Skeletal muscle satellite cell (primary cell): ENCODE data around the gene CORT.
"Not testable (repeated sequence)": the region's sequence is repeated elsewhere in the genome, so short reads cannot be mapped to it uniquely, and the experiment has no call there.

Source experiments
- H3K27me3 ChIP-seq: 2 replicates; pipeline ENCODE4 v1.7.0; 2013; ENCODE audit warnings: low read length; ENCODE audit not compliant: control insufficient read depth, insufficient read depth
- H3K36me3 ChIP-seq: 2 replicates; pipeline ENCODE4 v1.7.0; 2013; ENCODE audit warnings: mild to moderate bottlenecking, control low read depth, low read length; ENCODE audit not compliant: insufficient read depth
- H3K4me1 ChIP-seq: 2 replicates; pipeline ENCODE4 v1.7.0; 2013; ENCODE audit warnings: low read length; ENCODE audit not compliant: control insufficient read depth, insufficient read depth
- H3K4me2 ChIP-seq: 2 replicates; pipeline ENCODE4 v1.7.0; 2013; ENCODE audit warnings: mild to moderate bottlenecking, low read length
- H3K4me3 ChIP-seq: 2 replicates; pipeline ENCODE4 v1.7.0; 2013; ENCODE audit warnings: low read length
- H3K9ac ChIP-seq: 2 replicates; pipeline ENCODE4 v1.7.0; 2013; ENCODE audit warnings: mild to moderate bottlenecking, low read depth, low read length, moderate library complexity
- H3K9me3 ChIP-seq: replicated peaks from 2 replicates; pipeline ENCODE4 v1.7.0; 2013; ENCODE audit warnings: mild to moderate bottlenecking, control low read depth, low read length

Gene CORT

DNA sequence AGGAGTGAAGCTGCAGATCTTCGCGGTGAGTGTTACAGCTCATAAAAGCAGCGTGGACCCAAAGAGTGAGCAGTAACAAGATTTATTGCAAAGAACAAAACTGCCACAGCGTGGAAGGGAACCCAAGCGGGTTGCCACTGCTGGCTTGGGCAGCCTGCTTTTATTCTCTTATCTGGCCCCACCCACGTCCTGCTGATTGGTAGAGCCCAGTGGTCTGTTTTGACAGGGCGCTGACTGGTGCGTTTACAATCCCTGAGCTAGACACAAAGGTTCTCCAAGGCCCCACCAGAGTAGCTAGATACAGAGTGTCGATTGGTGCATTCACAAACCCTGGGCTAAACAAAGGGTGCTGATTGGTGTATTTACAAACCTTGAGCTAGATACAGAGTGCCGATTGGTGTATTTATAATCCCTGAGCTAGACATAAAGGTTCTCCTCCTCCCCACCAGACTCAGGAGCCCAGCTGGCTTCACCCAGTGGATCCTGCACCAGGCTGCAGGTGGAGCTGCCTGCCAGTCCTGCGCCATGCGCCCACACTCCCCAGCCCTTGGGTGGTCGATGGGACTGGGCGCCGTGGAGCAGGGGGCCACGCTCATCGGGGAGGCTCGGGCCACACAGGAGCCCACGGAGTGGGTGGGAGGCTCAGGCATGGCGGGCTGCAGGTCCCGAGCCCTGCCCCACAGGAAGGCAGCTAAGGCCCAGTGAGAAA is 23.9 kb upstream of the CORT start:
- H3K36me3 ChIP-seq, result peaks cover 10% of the 10 kb centered on the region
- not testable (repeated sequence) for H3K4me3 ChIP-seq, H3K4me1 ChIP-seq, H3K9me3 ChIP-seq, H3K9ac ChIP-seq, H3K27me3 ChIP-seq, H3K4me2 ChIP-seq

GRCh38 chr1:10426535-10426848 is 23.3 kb upstream of the CORT start:
- not testable (repeated sequence) for H3K4me3 ChIP-seq, H3K4me2 ChIP-seq, H3K9ac ChIP-seq, H3K9me3 ChIP-seq, H3K36me3 ChIP-seq, H3K27me3 ChIP-seq
- peaks cover 15% of the 10 kb centered on the region for H3K4me1 ChIP-seq

- Histone ChIP-seq H3K36me3 (no peaks in the 10 kb centered on the region), H3K9me3 (no peaks in the 10 kb centered on the region), H3K27me3 (no peaks in the 10 kb centered on the region), H3K4me1 (peaks cover 12% of the 10 kb centered on the region), H3K9ac (no peak overlapping the region), H3K4me2 (no peak overlapping the region), H3K4me3 (no peak overlapping the region)
Measured at GRCh38 chr1:10428984-10429383, 20.8 kb upstream of the CORT start.

GRCh38 chr1:10429868-10430215 is 20.0 kb upstream of the CORT start:
- no peaks in the 10 kb centered on the region for H3K36me3 ChIP-seq
- H3K9ac ChIP-seq, result peak overlapping the region; percentile 93
- H3K4me1 ChIP-seq, result peaks cover 12% of the 10 kb centered on the region
- H3K9me3 ChIP-seq, result no peaks in the 10 kb centered on the region
- H3K27me3 ChIP-seq, result no peaks in the 10 kb centered on the region
- H3K4me2 ChIP-seq, result peak overlapping the region; percentile 93
- H3K4me3 ChIP-seq, result peak overlapping the region; percentile 94

GRCh38 chr1:10430216-10431069 is 19.4 kb upstream of the CORT start, which contains the start of gene CENPS:
Gene CENPS (plus strand): TSS chr1:10430433. CDS start chr1:10430518, 85 bp downstream.
- Histone ChIP-seq H3K4me3 (peak within 1 kb of the TSS; percentile 94), H3K27me3 (no peaks in the 10 kb centered on the region), H3K4me1 (peaks cover 12% of the 10 kb centered on the region), H3K4me2 (peak within 1 kb of the TSS; percentile 93), H3K9ac (peak within 1 kb of the TSS; percentile 93), H3K9me3 (no peaks in the 10 kb centered on the region), H3K36me3 (no peaks in the 10 kb centered on the region)

DNA sequence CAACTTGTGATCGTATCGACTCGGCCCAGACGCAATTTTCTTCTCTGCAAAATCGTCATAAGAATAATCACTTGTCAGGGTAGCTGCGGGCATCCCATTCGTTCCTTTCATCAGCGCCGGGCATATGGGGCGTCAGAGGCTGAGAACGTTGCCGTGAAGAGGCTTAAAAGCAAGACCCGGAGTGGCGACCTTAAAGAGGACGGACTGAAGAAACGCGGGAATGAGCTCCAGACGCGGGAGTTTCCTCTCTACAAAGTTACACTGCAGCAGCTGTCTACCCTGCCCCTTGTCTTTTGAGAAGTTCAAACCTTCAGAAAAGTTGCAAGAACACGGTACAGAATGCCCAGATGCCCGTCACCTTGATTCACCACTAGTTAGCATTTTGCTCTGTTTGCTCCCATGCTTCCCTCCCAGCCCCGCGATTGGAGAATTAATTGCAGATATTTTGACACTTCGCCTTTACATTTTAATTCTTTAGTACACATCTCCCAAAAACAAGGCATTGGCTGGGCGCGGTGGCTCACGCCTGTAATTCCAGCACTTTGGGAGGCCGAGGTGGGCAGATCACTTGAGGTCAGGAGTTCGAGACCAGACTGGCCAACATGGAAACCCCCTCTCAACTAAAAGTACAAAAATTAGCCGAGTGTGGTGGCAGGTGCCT is 18.6 kb upstream of the CORT start:
- H3K4me3 ChIP-seq, result peak overlapping the region; percentile 94
- H3K9ac ChIP-seq, result peak overlapping the region; percentile 93
- H3K4me2 ChIP-seq, result peak overlapping the region; percentile 93

DNA sequence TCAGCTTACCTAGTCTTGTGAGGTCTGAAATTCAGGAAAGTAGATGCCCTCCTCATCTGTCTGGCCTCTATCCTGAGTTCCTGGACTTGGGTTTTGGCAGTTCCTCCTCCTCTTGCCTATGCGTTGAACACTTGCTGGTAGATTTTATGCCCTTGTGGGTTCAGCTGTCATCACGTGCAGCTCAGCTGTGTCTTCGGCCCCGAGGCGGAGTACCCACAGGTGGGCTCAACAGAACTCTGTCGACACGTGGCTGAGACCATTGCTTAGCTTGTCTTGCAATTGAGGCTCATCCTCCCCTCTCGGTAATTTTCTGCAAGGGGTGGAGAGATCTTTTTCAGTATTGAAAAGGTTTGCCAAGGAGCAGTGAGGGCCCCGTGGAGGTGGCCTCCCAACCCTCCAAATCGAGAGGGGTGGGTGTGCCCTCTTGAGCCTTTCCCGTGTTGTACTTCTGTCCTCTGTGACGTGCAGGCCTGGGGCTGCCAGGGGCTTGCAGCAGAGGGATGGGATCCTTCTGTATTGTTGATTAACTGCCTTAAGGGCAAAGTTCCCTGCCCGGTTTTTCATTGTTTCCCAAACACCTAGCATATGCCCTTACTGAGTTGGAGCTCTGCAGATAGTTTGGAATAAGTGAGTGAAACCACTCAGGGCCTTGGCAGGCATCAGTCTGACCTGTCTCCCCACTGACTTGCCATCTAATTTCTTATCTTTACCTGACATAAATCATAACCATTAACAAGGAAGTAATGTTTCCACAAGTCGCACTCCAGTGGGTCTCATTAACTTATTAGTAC is 16.7 kb upstream of the CORT start:
- no peak overlapping the region for H3K4me2 ChIP-seq

More for the DNA sequence above, 18.6 kb upstream of the CORT start:
- no peaks in the 10 kb centered on the region for H3K27me3 ChIP-seq
- peaks cover 12% of the 10 kb centered on the region for H3K4me1 ChIP-seq
- no peaks in the 10 kb centered on the region for H3K9me3 ChIP-seq
- no peaks in the 10 kb centered on the region for H3K36me3 ChIP-seq

DNA sequence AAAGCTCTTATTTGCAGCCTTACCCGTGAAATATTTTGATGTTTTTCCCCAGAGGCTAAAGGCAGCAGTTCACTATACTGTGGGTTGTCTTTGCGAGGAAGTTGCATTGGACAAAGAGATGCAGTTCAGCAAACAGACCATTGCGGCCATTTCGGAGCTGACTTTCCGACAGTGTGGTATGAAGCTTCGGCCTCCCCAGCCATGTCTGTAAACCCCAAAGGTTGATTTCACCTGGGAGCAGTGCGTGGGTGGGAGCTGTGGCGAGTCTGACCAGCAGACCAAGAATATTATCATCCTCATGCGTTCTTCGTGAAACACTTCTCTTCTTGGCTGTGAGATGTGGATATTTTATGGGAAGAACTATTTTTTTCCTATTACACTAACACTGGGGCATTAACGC is 16.0 kb upstream of the CORT start:
- peaks cover 12% of the 10 kb centered on the region for H3K4me1 ChIP-seq
- no peak overlapping the region for H3K9ac ChIP-seq
- H3K36me3 ChIP-seq, result no peaks in the 10 kb centered on the region
- no peak overlapping the region for H3K4me3 ChIP-seq
- H3K9me3 ChIP-seq, result no peaks in the 10 kb centered on the region
- no peak overlapping the region for H3K4me2 ChIP-seq
- no peaks in the 10 kb centered on the region for H3K27me3 ChIP-seq

More for the DNA sequence above, 16.7 kb upstream of the CORT start:
- H3K27me3 ChIP-seq, result no peaks in the 10 kb centered on the region
- no peaks in the 10 kb centered on the region for H3K36me3 ChIP-seq
- no peaks in the 10 kb centered on the region for H3K9me3 ChIP-seq
- peaks cover 12% of the 10 kb centered on the region for H3K4me1 ChIP-seq
- H3K4me3 ChIP-seq, result no peak overlapping the region
- H3K9ac ChIP-seq, result no peak overlapping the region

DNA sequence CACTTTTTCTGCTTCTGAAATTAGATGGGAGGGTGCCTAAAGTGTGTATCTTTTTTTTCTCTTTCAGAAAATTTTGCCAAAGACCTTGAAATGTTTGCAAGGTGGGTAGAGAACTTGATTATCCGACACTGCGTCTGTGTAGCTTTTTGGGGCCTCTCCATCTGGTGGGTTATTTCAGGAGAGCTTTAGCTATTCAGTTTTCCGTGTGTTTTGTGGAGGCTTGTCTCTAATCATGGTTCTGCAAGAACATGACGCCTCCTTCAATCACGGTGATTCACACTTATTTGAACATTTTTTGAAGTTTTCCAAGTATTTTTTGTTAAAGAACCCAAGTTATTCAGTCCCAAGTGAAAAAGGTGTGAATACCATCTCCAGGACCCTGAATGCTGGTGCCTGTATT is 15.2 kb upstream of the CORT start:
- H3K36me3 ChIP-seq, result no peaks in the 10 kb centered on the region

DNA sequence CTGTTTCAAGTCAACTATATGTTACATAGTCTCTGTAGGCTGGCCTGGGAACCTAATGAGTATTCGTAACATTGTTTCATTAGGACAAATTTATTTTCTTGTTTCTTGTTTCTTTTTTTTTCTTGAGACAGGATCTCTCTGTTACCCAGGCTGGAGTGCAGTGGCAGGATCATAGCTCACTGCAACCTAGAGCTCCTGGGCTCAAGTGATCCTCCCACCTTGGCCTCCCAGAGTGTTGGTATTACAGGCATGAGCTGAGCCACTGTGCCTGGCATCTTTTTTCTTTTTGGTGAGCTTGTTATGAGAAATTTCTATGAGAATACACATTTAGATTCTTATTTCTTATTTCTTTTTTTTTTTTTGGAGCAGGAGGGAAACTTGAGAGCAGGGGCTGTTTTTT is 12.8 kb upstream of the CORT start:
- no peak overlapping the region for H3K9ac ChIP-seq

More for the DNA sequence above, 15.2 kb upstream of the CORT start:
- Histone ChIP-seq H3K9ac (no peak overlapping the region), H3K4me2 (no peak overlapping the region), H3K4me3 (no peak overlapping the region), H3K27me3 (no peaks in the 10 kb centered on the region), H3K9me3 (no peaks in the 10 kb centered on the region), H3K4me1 (peaks cover 11% of the 10 kb centered on the region)

GRCh38 chr1:10438677-10439163 is 11.1 kb upstream of the CORT start:
- H3K27me3 ChIP-seq, result no peaks in the 10 kb centered on the region
- peaks cover 4% of the 10 kb centered on the region for H3K36me3 ChIP-seq
- no peaks in the 10 kb centered on the region for H3K4me1 ChIP-seq
- H3K9me3 ChIP-seq, result no peaks in the 10 kb centered on the region
- H3K4me3 ChIP-seq, result no peak overlapping the region
- no peak overlapping the region for H3K9ac ChIP-seq
- no peak overlapping the region for H3K4me2 ChIP-seq

More for the DNA sequence above, 12.8 kb upstream of the CORT start:
- no peaks in the 10 kb centered on the region for H3K9me3 ChIP-seq
- H3K36me3 ChIP-seq, result peaks cover 4% of the 10 kb centered on the region
- H3K4me3 ChIP-seq, result no peak overlapping the region
- no peak overlapping the region for H3K4me2 ChIP-seq
- no peaks in the 10 kb centered on the region for H3K4me1 ChIP-seq
- H3K27me3 ChIP-seq, result no peaks in the 10 kb centered on the region
